GM12878 (cell line): ENCODE measurements around the gene SEPSECS. TPM values are rescaled to one million over a fixed set of nuclear protein-coding genes. Genes with fewer than 3 reads are reported as not detected.

Experiments
- GATAD2B ChIP-seq: fragments of 450-650 bp; conservative IDR thresholded peaks from 2 replicates; pipeline ENCODE4 v1.6.1; 2017; ENCODE audit warnings: low read depth, mild to moderate bottlenecking, moderate library complexity
- HCFC1 ChIP-seq: fragments of 150-350 bp; IDR thresholded peaks from 2 replicates; pipeline ENCODE4 v1.6.1; 2014; ENCODE audit warnings: low read length
- HDAC6 ChIP-seq: fragments of 200-600 bp; sonication (generic); IDR thresholded peaks from one replicate; pipeline ENCODE4 v1.8.0; 2017; ENCODE audit warnings: antibody characterized with exemption; ENCODE audit not compliant: unreplicated experiment
- MEF2A ChIP-seq: IDR thresholded peaks from 2 replicates; pipeline ENCODE4 v1.6.1; 2011; ENCODE audit warnings: low read depth, mild to moderate bottlenecking, low read length, moderate library complexity; ENCODE audit not compliant: insufficient read depth
- NFYA ChIP-seq: IDR thresholded peaks from 2 replicates; pipeline ENCODE4 v1.6.1; 2011; ENCODE audit warnings: low read depth, mild to moderate bottlenecking, low read length, improper control_type of control experiment, borderline replicate concordance
- POLR2AphosphoS2 ChIP-seq: IDR thresholded peaks from 2 replicates; pipeline ENCODE4 v1.6.1; 2011; ENCODE audit warnings: low read depth, mild to moderate bottlenecking, low read length, improper control_type of control experiment, moderate library complexity
- RCOR1 ChIP-seq: conservative IDR thresholded peaks from 2 replicates; pipeline ENCODE4 v1.6.1; 2012; ENCODE audit warnings: low read depth, low read length, improper control_type of control experiment
- RUNX3 ChIP-seq: IDR thresholded peaks from 2 replicates; pipeline ENCODE4 v1.6.1; 2012; ENCODE audit warnings: low read length, inconsistent platforms
- SMAD5 ChIP-seq: IDR thresholded peaks from 2 replicates; pipeline ENCODE4 v1.6.1; 2016; ENCODE audit warnings: antibody characterized with exemption, low read depth
- TAF1 ChIP-seq: IDR thresholded peaks from 2 replicates; pipeline ENCODE4 v1.6.1; 2011; ENCODE audit warnings: mild to moderate bottlenecking, low read depth, low read length, borderline replicate concordance
- YBX1 ChIP-seq: fragments of 450-650 bp; IDR thresholded peaks from 2 replicates; pipeline ENCODE4 v1.6.1; 2016; ENCODE audit warnings: antibody characterized with exemption
- polyA plus RNA-seq, 11 experiments: library from polyadenylated mRNA; depleted of rRNA in 4 of 11; unstranded in 6 of 11; stranded (reverse) in 5 of 11; fragments of >200 nt; fragmentation: Nextera tagmentation in 4 of 11; fragmentation: Illumina TruSeq in 1 of 11; extraction: Ambion mirVana in 4 of 11; extraction: Trizol in 1 of 11; gene quantifications; 1 replicate in 1 of 11; 2 replicates in 10 of 11; pipeline versions ENCODE4 v1.2.1 to v1.2.3, GENCODE V29; 2011 to 2016; ENCODE audit warnings: inconsistent platforms in 2 of 11, missing spikeins in 2 of 11, low read depth in 1 of 11
- total RNA-seq, 4 experiments: library from RNA; depleted of rRNA in 3 of 4; stranded (reverse); fragments of >200 nt in 3 of 4; fragmentation: Illumina TruSeq in 1 of 4; extraction: Trizol in 1 of 4; gene quantifications; 2 replicates each; pipeline versions ENCODE4 v1.2.1 to v1.2.3, GENCODE V29; 2013 to 2021
- TF ChIP-seq, protein P1 (sequence below): IDR thresholded peaks from 2 replicates; pipeline ENCODE4 v1.6.1; 2012; ENCODE audit warnings: improper control_type of control experiment, low read depth, low read length; ENCODE audit not compliant: insufficient replicate concordance
- TF ChIP-seq, protein P2 (sequence below): fragments of 450-650 bp; IDR thresholded peaks from 2 replicates; pipeline ENCODE4 v1.6.1; 2014; ENCODE audit warnings: mild to moderate bottlenecking
- TF ChIP-seq, protein P3 (sequence below): IDR thresholded peaks from 2 replicates; pipeline ENCODE4 v1.6.1; 2012; ENCODE audit warnings: low read depth, low read length, improper control_type of control experiment

SEPSECS gene
- total and polyA plus RNA-seq, 10 of the 15 experiments (the other 5 are each of a cell fraction or from before 2014, with no cell fraction given), result 2.8 to 15.8 (median 7.2) TPM

DNA sequence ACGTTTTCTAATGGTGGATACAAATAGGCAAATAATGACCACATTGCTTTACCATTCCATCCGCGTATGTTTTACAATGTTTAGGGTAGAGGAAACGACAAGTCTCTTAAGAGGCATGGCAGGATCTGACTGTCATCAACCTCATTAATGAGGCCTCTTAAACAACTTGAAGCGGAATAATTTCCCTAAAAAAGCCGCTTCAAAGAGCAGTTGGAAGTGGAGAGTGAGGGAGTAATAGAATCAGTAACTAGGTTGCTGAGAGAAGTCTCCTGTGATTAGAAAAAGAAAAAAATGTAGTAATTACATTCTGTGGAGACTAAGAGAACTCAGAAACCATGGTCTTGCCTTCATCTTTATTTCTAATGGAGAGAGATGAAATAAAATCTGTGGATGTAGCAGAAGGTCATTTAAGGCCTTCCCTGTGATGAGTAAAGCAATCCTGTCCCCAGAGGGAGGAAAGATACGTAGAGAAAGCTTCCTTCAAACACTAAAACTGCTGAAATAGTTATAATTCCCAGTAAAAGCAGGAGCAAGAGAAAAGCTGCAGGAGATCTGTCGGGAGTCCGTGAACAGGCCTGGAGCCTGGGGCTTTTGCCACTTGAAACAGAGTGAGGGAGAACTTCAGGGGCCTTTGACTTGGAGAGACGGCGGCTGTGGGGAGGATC lies 11.1 kb upstream of the SEPSECS start (continued):
- TF ChIP-seq, protein P1, sequence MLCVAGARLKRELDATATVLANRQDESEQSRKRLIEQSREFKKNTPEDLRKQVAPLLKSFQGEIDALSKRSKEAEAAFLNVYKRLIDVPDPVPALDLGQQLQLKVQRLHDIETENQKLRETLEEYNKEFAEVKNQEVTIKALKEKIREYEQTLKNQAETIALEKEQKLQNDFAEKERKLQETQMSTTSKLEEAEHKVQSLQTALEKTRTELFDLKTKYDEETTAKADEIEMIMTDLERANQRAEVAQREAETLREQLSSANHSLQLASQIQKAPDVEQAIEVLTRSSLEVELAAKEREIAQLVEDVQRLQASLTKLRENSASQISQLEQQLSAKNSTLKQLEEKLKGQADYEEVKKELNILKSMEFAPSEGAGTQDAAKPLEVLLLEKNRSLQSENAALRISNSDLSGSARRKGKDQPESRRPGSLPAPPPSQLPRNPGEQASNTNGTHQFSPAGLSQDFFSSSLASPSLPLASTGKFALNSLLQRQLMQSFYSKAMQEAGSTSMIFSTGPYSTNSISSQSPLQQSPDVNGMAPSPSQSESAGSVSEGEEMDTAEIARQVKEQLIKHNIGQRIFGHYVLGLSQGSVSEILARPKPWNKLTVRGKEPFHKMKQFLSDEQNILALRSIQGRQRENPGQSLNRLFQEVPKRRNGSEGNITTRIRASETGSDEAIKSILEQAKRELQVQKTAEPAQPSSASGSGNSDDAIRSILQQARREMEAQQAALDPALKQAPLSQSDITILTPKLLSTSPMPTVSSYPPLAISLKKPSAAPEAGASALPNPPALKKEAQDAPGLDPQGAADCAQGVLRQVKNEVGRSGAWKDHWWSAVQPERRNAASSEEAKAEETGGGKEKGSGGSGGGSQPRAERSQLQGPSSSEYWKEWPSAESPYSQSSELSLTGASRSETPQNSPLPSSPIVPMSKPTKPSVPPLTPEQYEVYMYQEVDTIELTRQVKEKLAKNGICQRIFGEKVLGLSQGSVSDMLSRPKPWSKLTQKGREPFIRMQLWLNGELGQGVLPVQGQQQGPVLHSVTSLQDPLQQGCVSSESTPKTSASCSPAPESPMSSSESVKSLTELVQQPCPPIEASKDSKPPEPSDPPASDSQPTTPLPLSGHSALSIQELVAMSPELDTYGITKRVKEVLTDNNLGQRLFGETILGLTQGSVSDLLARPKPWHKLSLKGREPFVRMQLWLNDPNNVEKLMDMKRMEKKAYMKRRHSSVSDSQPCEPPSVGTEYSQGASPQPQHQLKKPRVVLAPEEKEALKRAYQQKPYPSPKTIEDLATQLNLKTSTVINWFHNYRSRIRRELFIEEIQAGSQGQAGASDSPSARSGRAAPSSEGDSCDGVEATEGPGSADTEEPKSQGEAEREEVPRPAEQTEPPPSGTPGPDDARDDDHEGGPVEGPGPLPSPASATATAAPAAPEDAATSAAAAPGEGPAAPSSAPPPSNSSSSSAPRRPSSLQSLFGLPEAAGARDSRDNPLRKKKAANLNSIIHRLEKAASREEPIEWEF, result no peak
- TF ChIP-seq, protein P2, sequence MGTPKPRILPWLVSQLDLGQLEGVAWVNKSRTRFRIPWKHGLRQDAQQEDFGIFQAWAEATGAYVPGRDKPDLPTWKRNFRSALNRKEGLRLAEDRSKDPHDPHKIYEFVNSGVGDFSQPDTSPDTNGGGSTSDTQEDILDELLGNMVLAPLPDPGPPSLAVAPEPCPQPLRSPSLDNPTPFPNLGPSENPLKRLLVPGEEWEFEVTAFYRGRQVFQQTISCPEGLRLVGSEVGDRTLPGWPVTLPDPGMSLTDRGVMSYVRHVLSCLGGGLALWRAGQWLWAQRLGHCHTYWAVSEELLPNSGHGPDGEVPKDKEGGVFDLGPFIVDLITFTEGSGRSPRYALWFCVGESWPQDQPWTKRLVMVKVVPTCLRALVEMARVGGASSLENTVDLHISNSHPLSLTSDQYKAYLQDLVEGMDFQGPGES, result no peak
- TF ChIP-seq HCFC1 (no peak), YBX1 (no peak), RUNX3 (no peak), HDAC6 (no peak), NFYA (no peak), MEF2A (no peak), GATAD2B (no peak), RCOR1 (no peak), SMAD5 (no peak), TAF1 (no peak), POLR2AphosphoS2 (no peak)
- TF ChIP-seq, protein P3, sequence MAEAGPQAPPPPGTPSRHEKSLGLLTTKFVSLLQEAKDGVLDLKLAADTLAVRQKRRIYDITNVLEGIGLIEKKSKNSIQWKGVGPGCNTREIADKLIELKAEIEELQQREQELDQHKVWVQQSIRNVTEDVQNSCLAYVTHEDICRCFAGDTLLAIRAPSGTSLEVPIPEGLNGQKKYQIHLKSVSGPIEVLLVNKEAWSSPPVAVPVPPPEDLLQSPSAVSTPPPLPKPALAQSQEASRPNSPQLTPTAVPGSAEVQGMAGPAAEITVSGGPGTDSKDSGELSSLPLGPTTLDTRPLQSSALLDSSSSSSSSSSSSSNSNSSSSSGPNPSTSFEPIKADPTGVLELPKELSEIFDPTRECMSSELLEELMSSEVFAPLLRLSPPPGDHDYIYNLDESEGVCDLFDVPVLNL, result no peak
